HG03196 (cell line): ENCODE results near the gene PAK4.
"Not testable (repeated sequence)": the region's sequence is repeated elsewhere in the genome, so short reads cannot be mapped to it uniquely, and the experiment has no call there.

Experiments used
- ATAC-seq: cut with Tn5 transposase; IDR thresholded peaks from one replicate; pipeline ENCODE4 v1.9.1; 2021; ENCODE audit not compliant: unreplicated experiment

Gene PAK4

GRCh38 chr19:39202998-39203355 is 77.4 kb downstream of the PAK4 start:
- no peak for ATAC-seq

GRCh38 chr19:39203372-39204341 is 78.1 kb downstream of the PAK4 start, which contains the start of gene SYCN:
SYCN (minus strand) TSS chr19:39204263; CDS start chr19:39204254, 9 bp downstream.
- ATAC-seq = no peak

GRCh38 chr19:39205449-39205764 is 79.8 kb downstream of the PAK4 start:
- no peak for ATAC-seq

DNA sequence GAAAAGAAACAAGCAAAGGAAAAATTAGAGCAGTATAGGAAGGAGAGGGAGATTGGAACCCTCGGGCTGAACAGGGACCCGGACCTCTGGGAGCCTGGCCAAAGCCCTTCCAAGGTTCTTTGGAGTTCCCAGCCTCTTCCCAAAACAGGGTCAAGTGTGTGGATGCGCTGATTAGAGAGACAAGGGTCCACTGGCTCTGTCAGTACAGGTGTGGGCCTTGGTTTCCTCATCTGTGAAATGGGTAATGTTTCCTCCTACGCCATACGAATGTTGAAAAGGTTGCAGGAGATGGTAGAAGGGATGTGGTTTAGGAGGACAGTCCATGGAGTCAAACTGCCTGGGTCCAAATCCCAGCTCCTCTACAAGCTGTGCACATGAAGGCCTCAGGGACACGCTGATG is 80.5 kb downstream of the PAK4 start:
- no peak for ATAC-seq

GRCh38 chr19:39207293-39207836 is 81.8 kb downstream of the PAK4 start:
- no peak for ATAC-seq

DNA sequence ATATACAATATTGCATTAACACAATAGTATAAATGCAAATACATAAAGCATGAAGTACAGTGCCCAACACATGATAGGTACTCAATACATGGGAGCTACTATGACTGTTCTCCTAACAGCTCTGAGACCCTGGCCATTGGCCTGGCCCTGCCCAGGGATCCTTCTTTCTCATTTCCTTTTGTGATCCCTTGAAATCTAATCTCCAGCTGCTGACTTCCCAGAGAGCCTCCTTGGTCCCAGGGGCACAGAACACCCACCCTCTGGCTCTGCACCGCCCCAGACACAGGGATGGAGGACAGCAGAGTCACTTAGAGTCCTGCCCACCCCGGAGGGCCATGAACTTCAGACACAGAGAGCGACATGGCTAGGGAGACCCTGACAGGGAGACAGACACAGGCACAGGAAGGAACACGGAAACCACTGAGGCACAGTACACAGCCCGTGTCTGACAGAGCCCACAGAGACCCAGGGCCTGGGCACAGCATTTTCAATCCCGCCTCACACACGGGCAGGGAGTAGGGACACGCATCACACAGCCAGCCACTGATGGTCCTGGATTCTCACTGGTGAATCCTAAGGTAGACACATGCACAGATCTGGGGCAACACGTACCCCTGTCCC is 82.7 kb downstream of the PAK4 start:
- no peak for ATAC-seq

DNA sequence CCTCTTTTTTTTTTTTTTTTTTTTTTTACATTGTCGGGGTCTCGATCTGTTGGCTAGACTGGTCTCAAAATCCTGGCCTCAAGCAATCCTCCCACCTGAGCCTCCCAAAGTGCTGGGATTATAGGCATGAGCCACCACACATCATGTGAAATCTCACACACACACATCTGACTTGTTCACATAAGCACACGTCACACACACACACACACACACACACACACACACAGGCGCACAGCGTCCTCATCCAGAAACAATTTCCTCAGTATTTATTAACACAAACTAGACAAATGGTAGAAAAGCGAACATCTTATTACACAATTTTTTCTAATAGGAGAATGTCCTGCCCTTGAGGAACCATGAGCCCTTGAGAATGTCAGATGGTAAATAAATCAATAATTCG is 83.6 kb downstream of the PAK4 start:
- ATAC-seq = no peak

- no peak for ATAC-seq
These were observed 86.3 kb downstream of the PAK4 start for GRCh38 chr19:39211731-39212374.

GRCh38 chr19:39212375-39212742 is 86.8 kb downstream of the PAK4 start:
- ATAC-seq = no peak

- not testable (repeated sequence) for ATAC-seq
These were observed 89.7 kb downstream of the PAK4 start for GRCh38 chr19:39215323-39215722.

GRCh38 chr19:39217094-39217493 is 91.5 kb downstream of the PAK4 start:
- ATAC-seq = no peak

DNA sequence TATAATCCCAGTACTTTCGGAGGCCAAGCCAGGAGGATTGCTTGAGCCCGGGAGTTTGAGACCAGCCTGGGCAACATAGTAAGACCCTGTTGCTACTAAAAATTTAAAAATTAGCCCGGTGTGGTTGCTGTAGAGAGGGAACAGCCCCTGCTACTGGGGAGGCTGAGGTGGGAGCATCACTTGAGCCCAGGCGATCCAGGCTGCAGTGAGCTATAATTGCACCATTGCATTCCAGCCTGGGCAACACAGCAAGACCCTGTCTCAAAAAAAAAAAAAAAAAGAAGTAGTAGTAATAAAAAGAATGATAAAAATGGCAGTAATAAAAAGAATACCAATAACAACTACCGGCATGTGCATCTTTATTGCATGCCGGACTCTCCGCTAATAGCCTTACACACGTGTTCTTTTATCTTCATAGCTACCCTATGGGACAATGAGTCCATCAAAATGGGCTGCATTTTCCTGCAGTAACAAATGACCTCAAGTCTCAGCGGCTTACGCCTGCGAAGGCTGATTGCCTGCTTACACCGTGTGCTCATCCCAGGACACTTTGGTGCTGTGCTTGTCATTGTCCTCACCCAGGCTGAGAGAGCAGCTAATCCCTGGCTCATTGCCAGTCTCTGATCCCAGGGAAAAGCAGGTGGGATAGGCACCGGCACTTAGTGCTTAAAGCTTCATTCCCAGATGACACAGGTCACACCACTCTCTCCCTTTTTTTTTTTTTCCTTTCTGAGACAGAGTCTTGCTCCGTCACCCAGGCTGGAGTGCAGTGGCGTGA is 92.8 kb downstream of the PAK4 start:
- no peak for ATAC-seq

DNA sequence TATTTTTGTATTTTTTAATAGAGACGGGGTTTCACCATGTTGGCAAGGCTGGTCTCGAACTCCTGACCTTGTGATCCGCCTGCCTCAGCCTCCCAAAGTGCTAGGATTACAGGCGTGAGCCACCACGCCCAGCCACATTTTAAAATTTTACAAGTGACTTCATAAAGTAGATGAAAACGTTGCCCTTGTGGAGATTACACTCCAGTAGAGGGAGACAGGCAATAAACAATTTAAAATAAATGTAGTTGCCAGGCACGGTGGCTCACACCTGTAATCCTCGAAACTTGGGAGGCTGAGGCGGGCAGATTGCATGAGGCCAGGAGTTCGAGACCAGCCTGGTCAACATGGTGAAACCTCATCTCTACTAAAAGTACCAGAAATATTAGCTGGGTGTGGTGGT is 93.5 kb downstream of the PAK4 start:
- ATAC-seq = not testable (repeated sequence)

DNA sequence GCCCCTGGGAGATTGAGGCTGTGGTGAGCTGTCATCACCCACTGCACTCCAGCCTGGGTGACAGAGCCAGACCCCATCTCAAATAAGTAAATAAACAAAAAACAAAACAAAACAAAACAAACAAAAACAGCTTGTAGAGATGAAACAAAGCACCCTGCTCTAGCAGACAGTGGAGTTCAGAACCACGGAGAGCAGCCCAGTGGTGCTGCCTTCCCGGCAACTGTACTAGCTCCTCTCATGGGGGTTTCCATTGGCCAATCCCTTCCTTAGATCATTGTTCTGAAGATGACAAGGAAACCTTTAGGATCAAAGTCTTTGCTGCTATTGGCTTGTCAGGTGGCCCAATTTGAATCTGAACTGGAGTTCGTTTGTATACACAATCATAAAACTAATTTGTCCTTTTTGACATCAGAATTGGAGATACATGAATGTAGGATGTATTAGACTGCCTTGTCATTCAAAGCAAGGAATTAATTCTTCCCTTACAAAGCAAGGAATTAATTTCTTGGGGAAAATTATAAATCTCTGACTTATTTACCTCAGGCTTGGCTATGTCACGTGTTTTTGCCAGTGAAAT is 98.2 kb downstream of the PAK4 start:
- ATAC-seq = no peak

DNA sequence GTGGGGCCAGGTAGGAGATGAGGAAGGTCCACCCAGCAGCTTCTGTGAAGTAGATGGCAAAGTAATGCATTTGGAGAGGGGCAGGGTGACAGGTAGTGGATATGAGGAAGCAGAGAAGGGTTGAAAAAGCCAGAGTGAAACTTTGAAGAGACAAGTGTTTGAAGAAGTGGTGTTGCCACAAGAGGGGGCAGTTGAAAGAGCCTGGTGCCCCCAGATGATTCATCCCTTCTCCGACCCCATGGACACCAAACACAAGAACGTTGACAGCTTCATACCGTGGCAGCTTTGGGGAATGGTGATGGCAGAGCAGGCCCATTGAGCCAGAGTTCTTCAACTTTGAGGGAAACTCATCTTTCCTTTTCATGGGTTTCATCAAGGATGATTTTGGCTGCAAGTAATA is 99.3 kb downstream of the PAK4 start:
- ATAC-seq = no peak
